SJCRH30 (cell line): Measurements from ENCODE around the gene HRC. TPM values are rescaled to one million over a fixed set of nuclear protein-coding genes. Genes with fewer than 3 reads are reported as not detected.
"Not testable (repeated sequence)": the region's sequence is repeated elsewhere in the genome, so short reads cannot be mapped to it uniquely, and the experiment has no call there.

ENCODE experiments used
- DNase-seq, 2 experiments: peaks; one replicate each; pipeline ENCODE4 v3.0.0-alpha.2; 2015 to 2020
- H3K27ac ChIP-seq: fragments of 250-450 bp; sonication (Bioruptor Pico); 2 replicates; pipeline ENCODE4 v1.5.1; 2020; ENCODE audit warnings: mild to moderate bottlenecking, moderate library complexity
- H3K27me3 ChIP-seq: fragments of 250-450 bp; sonication (Bioruptor Pico); 2 replicates; pipeline ENCODE4 v1.5.1; 2020; ENCODE audit warnings: mild to moderate bottlenecking, moderate library complexity
- H3K36me3 ChIP-seq: fragments of 250-450 bp; sonication (Bioruptor Pico); 2 replicates; pipeline ENCODE4 v1.5.1; 2020; ENCODE audit warnings: mild to moderate bottlenecking, moderate library complexity
- H3K4me1 ChIP-seq: fragments of 250-450 bp; sonication (Bioruptor Pico); 2 replicates; pipeline ENCODE4 v1.5.1; 2020; ENCODE audit warnings: mild to moderate bottlenecking, moderate library complexity
- H3K4me3 ChIP-seq: fragments of 250-450 bp; sonication (Bioruptor Pico); 2 replicates; pipeline ENCODE4 v1.5.1; 2020; ENCODE audit warnings: mild to moderate bottlenecking, moderate library complexity
- H3K9me3 ChIP-seq: fragments of 250-450 bp; sonication (Bioruptor Pico); replicated peaks from 2 replicates; pipeline ENCODE4 v1.5.1; 2020; ENCODE audit warnings: mild to moderate bottlenecking, moderate library complexity
- total RNA-seq: library from RNA; depleted of rRNA; stranded (reverse); fragments of >200 nt; shearing (Covaris generic); gene quantifications from 2 replicates; pipeline ENCODE4 v1.2.3, GENCODE V29; 2014

HRC gene
- total RNA-seq, 1 experiment from 2014 or later, result 3.2 TPM

DNA sequence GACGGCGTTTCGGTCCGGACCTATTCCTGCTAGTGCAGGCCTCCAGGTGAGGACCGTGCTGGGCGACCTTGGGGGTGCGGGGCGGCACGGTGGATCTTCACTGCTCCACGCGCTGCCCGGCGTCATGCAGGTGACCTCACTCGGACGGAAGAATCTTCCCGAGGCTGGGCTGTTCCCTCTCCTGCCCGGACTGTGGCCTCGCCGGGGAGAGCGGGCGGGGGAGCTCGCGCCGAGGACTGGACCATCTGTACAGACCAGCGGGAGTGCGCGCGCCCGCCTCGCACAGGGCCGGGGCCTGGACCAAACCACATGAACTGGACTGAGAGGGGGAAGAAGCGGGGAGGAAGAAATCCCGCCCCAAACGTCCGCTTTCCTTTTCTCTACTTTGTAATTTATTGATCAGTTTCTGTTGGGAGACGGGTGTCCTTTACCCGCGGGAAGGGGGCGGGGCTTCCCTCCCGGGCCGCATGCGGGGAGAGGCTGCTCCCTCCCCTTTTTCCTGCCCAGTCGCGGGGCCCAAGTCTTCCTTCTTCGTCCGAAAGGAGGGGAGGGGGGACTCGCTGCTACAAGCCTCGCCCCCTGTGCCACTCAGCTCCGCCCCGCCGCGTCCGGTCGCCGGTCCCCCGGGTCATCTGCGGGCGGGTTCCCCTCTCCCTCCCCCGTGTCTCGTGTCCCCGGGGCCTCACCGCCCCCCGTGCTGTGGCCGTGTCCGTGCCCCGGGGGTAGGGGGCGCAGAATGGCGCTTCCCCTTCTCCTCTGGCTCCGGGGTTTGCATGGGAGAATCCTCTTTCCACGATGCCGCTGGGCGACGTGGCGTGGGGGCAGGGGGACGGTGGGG, 4.9 kb downstream of the HRC start:
- no peaks in the 10 kb centered on the region for H3K9me3 ChIP-seq
- peaks cover 9% of the 10 kb centered on the region for H3K4me1 ChIP-seq
- peak; percentile 89 for DNase-seq
- H3K27me3 ChIP-seq, result no peaks in the 10 kb centered on the region
- H3K27ac ChIP-seq, result peak overlapping the region; percentile 74
- no peaks in the 10 kb centered on the region for H3K36me3 ChIP-seq
- peak overlapping the region; percentile 76 for H3K4me3 ChIP-seq

DNA sequence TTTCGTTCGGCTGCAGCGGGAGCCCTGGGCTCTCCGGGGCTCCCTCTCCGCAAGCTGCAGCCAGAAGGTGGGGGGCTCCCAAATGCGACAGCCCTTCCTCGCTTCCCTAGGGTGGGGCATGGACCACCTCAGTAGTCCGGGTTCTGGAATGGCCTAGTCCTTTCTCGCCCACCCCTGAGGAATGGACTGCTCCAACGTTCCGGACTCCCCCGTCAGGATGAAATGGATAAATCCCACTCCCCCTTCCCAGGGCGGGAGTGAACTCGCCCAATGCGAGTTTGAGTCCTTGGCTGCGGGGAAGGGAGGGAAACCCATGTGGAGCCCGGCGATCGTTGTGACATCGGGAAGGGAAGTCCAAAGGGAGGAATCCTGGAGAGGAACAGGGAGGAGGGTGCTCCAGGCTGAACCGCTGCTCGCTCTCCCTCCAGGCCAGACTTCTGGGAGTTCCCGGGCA, 5.5 kb downstream of the HRC start:
- peak; percentile 83 to 90 for DNase-seq
- Histone ChIP-seq H3K4me3 (peak overlapping the region; percentile 76), H3K27me3 (no peaks in the 10 kb centered on the region), H3K9me3 (no peaks in the 10 kb centered on the region), H3K36me3 (no peaks in the 10 kb centered on the region), H3K27ac (peak overlapping the region; percentile 74), H3K4me1 (peaks cover 5% of the 10 kb centered on the region; the same call in 1 of the 2 replicates)

DNA sequence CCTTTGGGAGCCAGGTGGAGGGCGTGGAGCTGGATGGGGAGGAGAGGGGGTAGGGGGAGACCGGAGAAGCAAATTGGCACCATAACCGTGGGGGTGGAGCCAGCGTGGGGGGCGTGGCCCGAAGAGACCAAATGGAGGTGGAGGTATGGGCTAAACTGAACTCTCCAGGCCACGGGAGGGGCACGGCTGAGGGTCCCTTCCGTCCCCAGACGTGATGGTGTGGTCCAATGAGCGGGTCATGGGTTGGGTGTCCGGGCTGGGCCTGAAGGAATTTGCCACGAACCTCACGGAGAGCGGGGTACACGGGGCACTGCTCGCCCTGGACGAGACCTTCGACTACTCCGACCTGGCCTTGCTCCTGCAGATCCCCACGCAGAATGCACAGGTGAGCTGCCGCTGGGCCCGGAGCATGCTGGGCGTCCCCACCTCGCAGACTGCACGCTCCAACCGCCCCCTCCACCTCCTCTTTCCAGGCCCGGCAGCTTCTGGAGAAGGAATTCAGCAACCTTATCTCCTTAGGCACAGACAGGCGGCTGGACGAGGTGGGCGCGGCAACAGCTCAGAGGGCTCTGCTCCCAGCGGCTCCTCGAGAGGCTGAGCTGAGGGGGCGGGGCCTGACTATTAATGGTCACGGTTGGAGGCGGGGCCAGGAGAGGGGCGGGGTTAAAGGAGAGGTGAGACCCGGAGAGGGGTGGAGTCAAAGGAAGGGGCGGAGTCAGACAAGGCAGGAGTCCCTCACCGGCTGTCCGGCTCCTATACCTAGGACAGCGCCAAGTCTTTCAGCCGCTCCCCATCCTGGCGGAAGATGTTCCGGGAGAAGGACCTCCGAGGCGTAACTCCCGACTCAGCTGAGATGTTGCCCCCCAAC, 6.2 kb downstream of the HRC start:
- Histone ChIP-seq H3K27ac (peak overlapping the region; percentile 74), H3K36me3 (no peaks in the 10 kb centered on the region), H3K27me3 (no peaks in the 10 kb centered on the region), H3K9me3 (no peaks in the 10 kb centered on the region), H3K4me1 (peaks cover 5% of the 10 kb centered on the region; the same call in 1 of the 2 replicates), H3K4me3 (peak overlapping the region; percentile 76)
- peak; percentile 99 for DNase-seq

DNA sequence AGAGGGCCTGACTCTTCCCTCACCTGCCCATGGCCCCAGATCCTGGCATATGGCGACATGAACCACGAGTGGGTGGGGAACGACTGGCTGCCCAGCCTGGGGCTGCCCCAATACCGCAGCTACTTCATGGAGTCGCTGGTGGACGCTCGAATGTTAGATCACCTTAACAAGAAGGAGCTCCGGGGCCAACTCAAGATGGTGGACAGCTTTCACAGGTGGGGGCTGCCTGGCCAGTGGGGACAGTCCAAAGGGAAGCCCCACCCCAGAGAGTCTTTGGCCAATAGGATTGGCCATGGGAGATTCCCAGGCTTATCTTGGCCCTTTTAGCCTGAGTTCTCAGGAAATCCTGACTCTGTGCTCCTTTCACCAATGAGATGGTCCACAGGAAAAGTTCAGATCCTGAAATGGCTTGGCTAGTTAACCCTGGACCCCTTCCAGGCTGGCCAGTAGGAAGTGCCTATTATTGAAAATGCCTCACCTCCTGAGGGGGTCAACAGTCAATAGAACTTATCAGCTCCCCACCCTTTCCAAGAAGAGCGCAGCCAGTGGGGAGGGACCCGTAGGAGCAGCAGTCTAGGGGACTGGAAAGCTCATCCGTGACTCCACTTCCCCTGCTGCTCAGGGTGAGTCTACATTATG, 7.0 kb downstream of the HRC start:
- no peaks in the 10 kb centered on the region for H3K27me3 ChIP-seq
- no peaks in the 10 kb centered on the region for H3K9me3 ChIP-seq
- H3K4me3 ChIP-seq, result no peak overlapping the region
- no peak overlapping the region for H3K27ac ChIP-seq
- no peak for DNase-seq
- peaks cover 5% of the 10 kb centered on the region; the same call in 1 of the 2 replicates for H3K4me1 ChIP-seq
- H3K36me3 ChIP-seq, result no peaks in the 10 kb centered on the region

DNA sequence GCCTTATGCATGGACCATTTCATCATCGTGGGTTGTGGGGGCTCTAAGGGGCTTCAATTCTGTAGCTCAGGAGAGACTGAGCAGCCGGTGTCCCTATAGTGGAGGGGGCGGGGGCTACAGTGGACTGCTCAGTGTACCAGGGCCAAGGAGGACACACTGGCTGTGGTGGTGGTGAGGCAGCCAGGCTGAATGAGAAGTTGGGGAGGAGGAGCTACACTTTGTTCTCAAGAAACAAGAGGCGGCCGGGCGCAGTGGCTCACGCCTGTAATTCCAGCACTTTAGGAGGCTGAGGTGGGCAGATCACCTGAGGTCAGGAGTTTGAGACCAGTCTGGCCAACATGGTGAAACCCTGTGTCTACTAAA, 8.8 kb downstream of the HRC start:
- not testable (repeated sequence) for H3K4me1 ChIP-seq, DNase-seq, H3K27ac ChIP-seq, H3K27me3 ChIP-seq, H3K9me3 ChIP-seq, H3K4me3 ChIP-seq, H3K36me3 ChIP-seq

DNA sequence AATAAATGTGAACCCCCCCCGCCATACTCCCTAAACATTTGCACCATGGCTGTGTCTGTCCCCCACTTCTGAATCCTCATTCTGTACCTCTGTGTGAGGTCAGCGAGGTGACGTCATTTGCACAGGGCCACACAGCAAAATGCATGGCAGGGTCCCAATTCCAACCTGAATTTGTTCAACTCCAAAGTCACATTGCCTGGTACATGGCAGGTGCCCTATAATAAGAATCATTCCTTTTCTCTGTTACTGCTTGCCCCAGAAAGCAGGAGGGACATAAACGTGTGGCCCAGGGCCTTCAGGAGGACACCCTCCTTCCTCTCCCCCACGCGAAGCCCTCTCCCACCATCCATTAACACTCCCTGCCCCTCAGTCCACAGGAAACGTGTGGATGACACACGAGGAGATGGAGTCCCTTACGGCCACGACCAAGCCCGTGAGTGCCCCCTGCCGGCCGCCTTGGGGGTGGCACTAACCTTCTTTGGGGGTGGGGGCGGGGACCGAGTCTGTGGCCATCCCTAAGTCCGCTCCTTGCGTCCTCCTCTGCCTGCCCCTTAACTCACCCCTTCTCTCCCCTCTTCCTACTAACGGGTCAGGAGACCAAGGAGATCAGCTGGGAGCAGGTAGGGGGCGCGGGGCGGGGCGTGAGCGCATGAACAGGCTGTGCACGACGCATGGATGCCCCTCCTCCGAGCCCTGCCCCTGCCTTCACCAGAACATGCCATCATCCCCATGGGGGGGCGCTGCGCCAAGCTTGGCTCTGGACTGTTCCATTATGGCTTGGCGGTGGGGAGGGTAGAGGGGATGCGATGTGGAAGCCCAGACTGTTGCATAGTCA, 9.4 kb downstream of the HRC start:
- H3K27me3 ChIP-seq, result no peaks in the 10 kb centered on the region
- DNase-seq, result peak; percentile 50 to 72
- H3K9me3 ChIP-seq, result no peaks in the 10 kb centered on the region
- H3K27ac ChIP-seq, result no peak overlapping the region
- H3K4me3 ChIP-seq, result no peak overlapping the region
- H3K4me1 ChIP-seq, result peaks cover 5% of the 10 kb centered on the region; the same call in 1 of the 2 replicates
- no peaks in the 10 kb centered on the region for H3K36me3 ChIP-seq

DNA sequence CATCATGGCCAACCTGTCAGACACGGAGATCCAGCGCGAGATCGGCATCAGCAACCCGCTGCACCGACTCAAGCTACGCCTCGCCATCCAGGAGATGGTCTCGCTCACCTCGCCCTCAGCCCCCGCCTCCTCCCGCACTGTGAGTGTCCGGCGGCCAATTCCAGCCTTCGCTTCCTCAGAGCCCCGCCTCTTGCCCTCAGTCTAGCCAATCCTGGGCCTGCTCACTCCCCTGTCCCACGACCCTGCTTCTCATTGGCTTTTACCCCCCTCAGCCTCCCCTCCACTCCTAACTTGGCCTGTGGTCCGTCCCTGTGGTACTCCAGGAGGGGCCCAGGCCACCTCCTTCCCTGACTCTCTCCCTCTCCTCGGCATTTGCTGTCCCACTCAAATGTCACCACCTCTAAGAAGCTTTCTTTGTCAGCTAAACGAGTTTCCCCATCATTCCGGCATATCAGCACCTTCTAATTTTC, 12.3 kb downstream of the HRC start:
- Histone ChIP-seq H3K27ac (no peak overlapping the region), H3K9me3 (no peaks in the 10 kb centered on the region), H3K36me3 (no peaks in the 10 kb centered on the region), H3K4me1 (no peaks in the 10 kb centered on the region), H3K4me3 (peak overlapping the region; percentile 55), H3K27me3 (no peaks in the 10 kb centered on the region)
- DNase-seq, result peak; percentile 94 to 96

DNA sequence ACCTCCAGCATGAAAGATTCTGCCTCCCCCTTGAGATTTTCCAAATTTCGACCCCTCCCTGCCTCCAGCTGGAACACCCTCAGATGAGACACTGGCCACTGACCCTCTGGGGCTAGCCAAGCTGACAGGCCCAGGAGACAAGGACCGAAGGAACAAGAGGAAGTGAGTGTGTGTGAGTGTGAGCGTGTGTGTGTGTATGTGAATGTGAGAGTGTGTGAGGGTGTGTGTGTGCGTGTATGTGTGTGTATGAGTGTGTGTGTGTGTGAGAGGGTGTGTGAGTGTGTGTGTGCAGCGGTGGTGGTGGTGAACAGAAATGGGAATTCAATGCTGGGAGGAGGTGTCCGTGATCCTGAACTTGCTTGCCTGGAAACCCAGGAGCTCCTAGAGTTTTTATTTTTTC, 13.8 kb downstream of the HRC start:
- Histone ChIP-seq H3K36me3 (no peaks in the 10 kb centered on the region), H3K27ac (no peak overlapping the region), H3K4me1 (no peaks in the 10 kb centered on the region), H3K9me3 (no peaks in the 10 kb centered on the region), H3K27me3 (no peaks in the 10 kb centered on the region), H3K4me3 (no peak overlapping the region)
- DNase-seq, result no peak

DNA sequence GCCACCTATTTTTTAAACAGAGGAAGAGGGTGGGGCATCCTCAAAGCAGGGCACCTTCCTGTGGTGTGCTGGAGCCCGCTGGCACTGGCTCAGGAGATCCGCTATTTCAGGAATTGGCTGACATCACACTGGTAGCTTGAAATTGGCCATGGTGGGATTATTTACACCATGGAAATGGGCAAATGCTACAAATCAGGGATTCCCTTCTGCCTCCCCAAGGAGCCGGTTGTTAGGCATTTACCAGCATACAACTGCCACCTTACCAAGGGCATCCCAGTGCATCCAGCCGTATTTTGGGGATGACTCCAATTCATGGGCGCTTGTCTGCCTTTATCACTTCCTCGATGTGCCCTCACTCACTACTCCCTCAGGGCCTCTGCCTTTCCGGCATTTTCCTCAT, 14.2 kb downstream of the HRC start:
- Histone ChIP-seq H3K4me3 (no peak overlapping the region), H3K4me1 (no peaks in the 10 kb centered on the region), H3K27me3 (no peaks in the 10 kb centered on the region), H3K9me3 (no peaks in the 10 kb centered on the region), H3K27ac (no peak overlapping the region), H3K36me3 (no peaks in the 10 kb centered on the region)
- no peak for DNase-seq

DNA sequence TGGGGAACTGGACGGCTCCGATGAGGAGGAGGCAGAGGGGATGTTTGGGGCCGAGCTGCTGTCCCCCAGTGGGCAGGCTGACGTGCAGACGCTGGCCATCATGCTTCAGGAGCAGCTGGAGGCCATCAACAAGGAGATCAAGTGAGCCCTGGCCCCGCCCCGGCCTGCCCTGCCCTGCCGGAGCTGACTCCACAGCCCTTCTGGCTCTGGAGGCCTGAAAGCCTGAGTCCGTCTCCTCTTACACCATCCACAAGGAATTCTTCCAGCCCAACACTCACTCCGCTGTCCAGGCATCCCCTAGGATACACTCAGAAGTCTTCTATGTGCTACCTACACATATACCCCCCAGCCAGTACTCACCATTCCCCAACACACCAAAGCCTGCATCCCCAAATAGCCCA, 18.4 kb downstream of the HRC start:
- Histone ChIP-seq H3K27ac (no peak overlapping the region), H3K9me3 (no peaks in the 10 kb centered on the region), H3K36me3 (peaks cover 32% of the 10 kb centered on the region), H3K4me1 (no peaks in the 10 kb centered on the region), H3K27me3 (no peaks in the 10 kb centered on the region), H3K4me3 (no peak overlapping the region)
- no peak for DNase-seq

DNA sequence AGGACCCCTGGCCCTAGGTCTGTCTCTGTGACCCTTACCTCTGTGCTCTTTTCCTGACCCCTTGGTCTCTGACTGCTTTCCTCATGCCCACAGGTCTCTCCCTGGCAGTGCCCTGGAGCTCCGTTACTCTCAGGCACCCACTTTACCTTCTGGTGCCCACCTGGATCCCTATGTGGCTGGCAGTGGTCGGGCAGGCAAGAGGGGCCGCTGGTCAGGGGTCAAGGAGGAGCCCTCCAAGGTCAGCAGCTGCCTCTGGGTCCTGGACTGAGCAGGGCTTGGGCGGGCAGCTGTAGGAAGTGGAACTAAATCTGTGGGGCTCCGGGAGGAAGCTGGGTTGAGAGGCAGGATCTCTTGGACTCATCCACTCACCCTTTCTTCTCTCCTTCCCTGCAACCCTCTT, 19.5 kb downstream of the HRC start:
- H3K9me3 ChIP-seq, result no peaks in the 10 kb centered on the region

DNA sequence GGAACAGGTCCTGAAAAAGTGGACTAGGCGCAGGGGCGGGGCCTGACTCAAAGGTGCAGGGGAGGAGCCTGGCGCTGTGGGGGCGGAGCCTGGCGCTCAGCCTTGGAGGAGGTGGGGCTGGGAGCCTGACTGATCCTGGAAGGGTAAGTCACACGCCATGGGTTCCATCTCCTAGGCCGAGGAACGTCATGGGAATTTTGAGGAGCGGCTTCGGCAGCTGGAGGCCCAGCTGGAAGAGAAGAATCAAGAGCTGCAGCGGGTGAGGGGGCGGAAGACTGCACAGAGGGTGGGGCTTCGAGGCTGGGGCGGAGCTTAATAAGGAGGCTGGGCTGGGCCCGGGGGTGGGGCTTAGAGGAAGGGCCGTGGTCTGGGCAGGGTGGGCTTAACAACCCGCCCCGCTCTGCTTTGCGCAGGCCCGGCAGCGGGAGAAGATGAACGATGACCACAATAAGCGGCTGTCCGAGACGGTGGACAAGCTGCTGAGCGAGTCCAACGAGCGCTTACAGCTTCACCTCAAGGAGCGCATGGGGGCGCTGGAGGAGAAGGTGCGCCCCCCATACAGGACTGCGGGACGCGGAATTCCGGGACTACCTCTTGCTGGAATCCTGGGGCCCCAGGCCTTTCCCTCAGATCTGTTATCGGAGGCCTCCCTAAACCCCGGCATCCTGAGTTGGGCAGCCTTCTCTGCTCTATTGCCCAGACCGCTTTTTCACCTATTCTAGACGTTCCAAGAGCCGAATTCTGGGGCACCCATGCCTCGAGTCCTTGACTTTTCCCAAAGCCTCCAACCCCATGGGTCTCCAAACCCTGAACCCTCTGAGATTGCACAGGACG, 21.4 kb downstream of the HRC start:
- no peak for DNase-seq
- Histone ChIP-seq H3K4me3 (no peak overlapping the region), H3K9me3 (no peaks in the 10 kb centered on the region), H3K4me1 (no peaks in the 10 kb centered on the region), H3K36me3 (peaks cover 34% of the 10 kb centered on the region), H3K27me3 (no peaks in the 10 kb centered on the region), H3K27ac (no peak overlapping the region)

More for the DNA sequence above, 19.5 kb downstream of the HRC start:
- Histone ChIP-seq H3K36me3 (peaks cover 33% of the 10 kb centered on the region), H3K27ac (no peak overlapping the region), H3K4me3 (no peak overlapping the region), H3K27me3 (no peaks in the 10 kb centered on the region), H3K4me1 (no peaks in the 10 kb centered on the region)
- DNase-seq, result no peak

DNA sequence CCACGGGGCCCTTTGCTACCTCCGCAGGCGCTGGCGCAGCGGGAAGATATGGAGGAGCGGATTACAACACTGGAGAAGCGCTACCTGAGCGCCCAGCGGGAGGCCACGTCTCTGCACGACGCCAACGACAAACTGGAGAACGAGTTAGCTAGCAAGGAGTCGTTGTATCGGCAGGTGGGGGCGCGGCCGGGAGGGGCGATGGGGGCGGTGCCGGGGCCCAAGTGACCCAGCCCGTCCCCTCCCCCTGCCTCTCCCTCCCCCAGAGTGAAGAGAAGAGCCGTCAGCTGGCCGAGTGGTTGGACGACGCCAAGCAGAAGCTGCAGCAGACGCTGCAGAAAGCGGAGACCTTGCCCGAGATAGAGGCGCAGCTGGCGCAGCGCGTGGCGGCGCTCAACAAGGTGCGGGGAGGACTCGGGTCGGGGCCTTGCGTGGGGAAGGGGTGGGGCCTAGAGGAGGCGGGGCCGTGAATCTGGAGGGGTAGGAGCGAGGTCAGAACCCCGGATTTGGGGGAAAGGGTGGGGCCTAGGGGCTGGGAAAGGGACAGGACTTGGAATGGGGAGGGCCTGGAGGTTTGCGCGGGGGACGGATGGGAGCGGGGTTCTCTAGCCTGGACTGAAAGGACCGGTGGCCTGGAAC, 22.1 kb downstream of the HRC start:
- no peak for DNase-seq
- Histone ChIP-seq H3K27me3 (no peaks in the 10 kb centered on the region), H3K27ac (no peak overlapping the region), H3K9me3 (no peaks in the 10 kb centered on the region), H3K4me1 (no peaks in the 10 kb centered on the region), H3K36me3 (peaks cover 34% of the 10 kb centered on the region), H3K4me3 (no peak overlapping the region)
